T-helper 17 cell (primary cell): Measurements from ENCODE around the gene ADGRL3. TPM values are rescaled to one million over a fixed set of nuclear protein-coding genes. Genes with fewer than 3 reads are reported as not detected.

Experiments used
- ATAC-seq: fragments of 150-1000 bp; cut with Tn5 transposase; 2 replicates; pipeline ENCODE4 v1.10.0; 2021; ENCODE audit warnings: mild to moderate bottlenecking, moderate library complexity
- DNase-seq, 3 donors: peaks; one replicate each; pipeline versions ENCODE4 v3.0.0 to v3.0.0-alpha.2; 2020 to 2021
- H3K9me3 ChIP-seq: one replicate; pipeline ENCODE4 v1.7.0; 2013; ENCODE audit warnings: low read length, mild to moderate bottlenecking; ENCODE audit not compliant: control insufficient read depth, poor library complexity, severe bottlenecking
- H3K27ac Mint-ChIP-seq: one replicate; pipeline ENCODE4 v1.8.0; 2022; ENCODE audit warnings: mild to moderate bottlenecking, moderate library complexity, mixed read lengths
- H3K27me3 Mint-ChIP-seq: one replicate; pipeline ENCODE4 v1.8.0; 2022; ENCODE audit warnings: mixed read lengths
- H3K36me3 Mint-ChIP-seq: one replicate; pipeline ENCODE4 v1.8.0; 2022; ENCODE audit warnings: low read depth, mixed read lengths
- H3K4me1 Mint-ChIP-seq: one replicate; pipeline ENCODE4 v1.8.0; 2022; ENCODE audit warnings: mild to moderate bottlenecking, mixed read lengths
- H3K4me3 Mint-ChIP-seq: one replicate; pipeline ENCODE4 v1.8.0; 2022; ENCODE audit warnings: mild to moderate bottlenecking, moderate library complexity, mixed read lengths
- total RNA-seq, 4 donors: library from RNA in 2 of 4; stranded (reverse) in 2 of 4; gene quantifications; one replicate each; pipeline ENCODE4 v1.2.3 and lab custom pipeline; 2022 to 2026

Gene ADGRL3
- total RNA-seq, 2 donors from 2014 or later, result not detected

DNA sequence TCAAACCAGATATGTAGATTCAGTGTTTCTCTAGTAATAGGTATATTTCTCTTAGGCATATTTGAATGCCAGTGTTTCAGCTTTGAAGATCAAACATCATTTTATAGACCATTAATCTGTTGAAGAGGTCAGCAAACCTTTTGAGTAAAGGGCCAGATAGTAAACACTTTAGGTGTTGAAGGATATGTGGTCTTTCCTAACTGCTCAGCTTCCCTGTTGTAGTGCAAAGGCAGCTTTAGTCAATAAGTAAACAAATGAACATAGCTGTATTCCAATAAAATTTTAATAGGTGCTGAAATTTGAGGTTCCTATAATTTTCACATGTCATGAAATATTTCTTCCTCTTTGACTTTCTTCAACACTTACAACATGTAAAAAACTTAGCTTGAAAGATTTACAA lies 201.6 kb downstream of the ADGRL3 start:
- H3K9me3 ChIP-seq, result no peaks in the 10 kb centered on the region
- DNase-seq (no peak), ATAC-seq (no peak)
- Mint-ChIP-seq H3K27ac (no peak overlapping the region), H3K27me3 (no peaks in the 10 kb centered on the region), H3K4me3 (no peak overlapping the region), H3K4me1 (no peaks in the 10 kb centered on the region), H3K36me3 (no peaks in the 10 kb centered on the region)

GRCh38 chr4:61405307-61405706 lies 205.2 kb downstream of the ADGRL3 start:
- ATAC-seq (no peak), DNase-seq (no peak)
- Mint-ChIP-seq H3K4me1 (no peaks in the 10 kb centered on the region), H3K36me3 (no peaks in the 10 kb centered on the region), H3K4me3 (no peak overlapping the region), H3K27ac (no peak overlapping the region), H3K27me3 (no peaks in the 10 kb centered on the region)
- H3K9me3 ChIP-seq, result no peaks in the 10 kb centered on the region

DNA sequence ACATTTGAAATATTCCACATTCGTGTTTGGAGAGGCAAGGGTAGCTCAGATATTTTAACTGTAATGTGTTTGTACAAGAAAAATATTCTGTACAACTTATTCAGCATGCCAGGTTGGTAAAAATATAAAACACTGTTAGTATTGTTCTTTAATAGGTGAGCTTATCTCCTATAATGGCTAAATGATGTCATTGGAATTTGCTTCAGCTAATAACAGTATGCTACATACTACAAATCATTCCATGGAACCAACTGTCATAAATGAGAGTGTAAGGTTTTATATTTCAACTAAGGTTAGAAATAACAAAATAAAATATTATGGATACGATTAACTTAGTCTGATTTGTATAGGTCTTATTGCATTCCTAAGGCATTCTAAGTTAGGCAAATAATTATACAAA lies 206.6 kb downstream of the ADGRL3 start:
- Mint-ChIP-seq H3K27ac (no peak overlapping the region), H3K4me1 (no peaks in the 10 kb centered on the region), H3K4me3 (no peak overlapping the region), H3K27me3 (no peaks in the 10 kb centered on the region), H3K36me3 (no peaks in the 10 kb centered on the region)
- no peak for ATAC-seq
- H3K9me3 ChIP-seq, result no peaks in the 10 kb centered on the region
- no peak for DNase-seq

DNA sequence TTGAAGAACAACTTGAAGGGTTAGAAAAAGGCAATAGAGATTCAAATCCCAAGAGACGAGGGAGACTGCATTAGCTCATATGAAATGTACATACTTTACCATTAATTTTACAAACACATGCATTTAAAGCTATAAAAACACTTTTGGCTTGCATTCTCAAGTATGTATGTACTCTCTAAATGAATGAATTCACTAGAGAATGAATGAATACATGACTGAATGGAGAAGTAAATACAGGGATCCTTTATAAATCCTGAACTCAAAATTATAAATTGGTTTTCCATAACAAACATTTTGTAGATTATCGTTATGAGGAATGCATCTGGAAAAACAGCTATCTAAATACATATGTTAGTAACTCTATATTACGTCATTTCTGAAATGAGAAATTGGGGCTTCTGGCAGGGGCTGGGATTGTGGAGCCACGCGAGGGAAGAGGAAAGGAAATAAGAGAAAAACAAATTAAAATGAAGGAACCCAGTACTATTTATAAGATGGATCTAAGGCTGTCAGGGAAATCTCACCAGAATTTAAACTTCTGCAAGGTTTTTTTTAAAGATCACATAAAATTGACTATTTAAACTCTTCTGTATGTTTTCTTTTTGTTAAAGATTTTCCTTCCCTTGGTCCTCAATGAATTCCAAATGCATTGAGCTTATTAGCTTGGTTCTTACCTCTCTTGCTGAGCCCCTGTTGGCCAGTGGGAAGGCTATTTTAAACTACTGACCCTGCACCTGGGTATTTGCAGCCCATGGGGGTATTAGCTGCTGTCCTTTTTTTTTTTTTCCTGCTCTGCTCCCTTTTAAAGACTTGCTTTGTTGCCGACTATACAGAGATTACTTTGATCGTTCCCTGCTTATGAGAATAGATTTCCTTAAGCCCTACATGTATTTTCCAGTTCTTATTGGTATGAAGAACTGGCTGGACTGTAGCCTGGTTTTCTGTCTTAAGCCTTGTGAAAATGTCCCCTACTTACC lies 207.8 kb downstream of the ADGRL3 start:
- DNase-seq, result no peak
- Mint-ChIP-seq H3K27ac (no peak overlapping the region), H3K4me3 (no peak overlapping the region), H3K4me1 (no peaks in the 10 kb centered on the region), H3K36me3 (no peaks in the 10 kb centered on the region), H3K27me3 (no peaks in the 10 kb centered on the region)
- ATAC-seq, result no peak
- no peaks in the 10 kb centered on the region for H3K9me3 ChIP-seq

- no peak overlapping the region for H3K4me3 Mint-ChIP-seq
- H3K36me3 Mint-ChIP-seq, result no peaks in the 10 kb centered on the region
- H3K27me3 Mint-ChIP-seq, result no peaks in the 10 kb centered on the region
- H3K9me3 ChIP-seq, result no peaks in the 10 kb centered on the region
- ATAC-seq (no peak), DNase-seq (no peak)
- H3K4me1 Mint-ChIP-seq, result no peaks in the 10 kb centered on the region
- no peak overlapping the region for H3K27ac Mint-ChIP-seq
These were observed 208.7 kb downstream of the ADGRL3 start for GRCh38 chr4:61408861-61409260.

DNA sequence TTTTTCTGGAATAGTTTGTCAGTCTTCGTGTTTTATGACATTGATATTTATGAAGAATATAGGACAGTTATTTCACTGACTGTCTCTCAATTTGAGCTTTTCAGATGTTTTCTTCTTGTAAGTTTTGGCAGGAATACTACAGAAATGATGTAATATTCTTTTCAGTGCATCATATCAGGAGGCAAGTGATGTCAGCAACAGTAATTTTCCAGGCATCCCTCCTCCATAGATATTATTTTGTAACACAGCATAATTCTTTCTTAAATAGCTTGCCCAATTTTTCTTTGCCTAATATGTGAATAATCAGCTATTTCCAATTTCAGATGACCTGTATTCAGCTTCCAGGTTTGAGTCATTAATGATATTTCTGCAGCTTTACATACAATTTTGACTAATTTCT lies 211.1 kb downstream of the ADGRL3 start:
- no peaks in the 10 kb centered on the region for H3K36me3 Mint-ChIP-seq
- no peak for ATAC-seq
- H3K27ac Mint-ChIP-seq, result no peak overlapping the region
- no peak for DNase-seq
- no peaks in the 10 kb centered on the region for H3K4me1 Mint-ChIP-seq
- no peaks in the 10 kb centered on the region for H3K9me3 ChIP-seq
- H3K4me3 Mint-ChIP-seq, result no peak overlapping the region
- no peaks in the 10 kb centered on the region for H3K27me3 Mint-ChIP-seq

- DNase-seq (no peak), ATAC-seq (no peak)
- no peaks in the 10 kb centered on the region for H3K36me3 Mint-ChIP-seq
- no peaks in the 10 kb centered on the region for H3K4me1 Mint-ChIP-seq
- no peak overlapping the region for H3K4me3 Mint-ChIP-seq
- no peaks in the 10 kb centered on the region for H3K27me3 Mint-ChIP-seq
- H3K27ac Mint-ChIP-seq, result no peak overlapping the region
- H3K9me3 ChIP-seq, result no peaks in the 10 kb centered on the region
These were observed 225.2 kb downstream of the ADGRL3 start for GRCh38 chr4:61425315-61425714.

DNA sequence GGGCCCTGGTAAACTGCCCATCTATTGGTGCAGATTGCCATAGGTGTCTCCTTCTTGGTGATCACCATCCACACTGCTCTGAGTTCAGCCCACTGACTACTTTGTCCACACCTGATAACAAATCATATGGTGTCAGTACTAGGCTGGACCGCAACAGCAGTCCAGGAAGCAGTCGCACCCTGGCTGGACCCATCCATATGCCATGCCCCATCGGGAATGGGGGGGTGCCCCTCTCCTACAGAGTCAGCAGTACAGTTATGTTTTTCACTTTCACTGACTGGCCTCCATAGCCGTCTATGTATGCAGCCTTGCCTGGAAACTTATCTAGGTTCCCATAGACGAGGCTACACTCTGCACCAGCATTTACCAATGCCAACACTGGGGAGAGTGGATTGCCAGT lies 226.1 kb downstream of the ADGRL3 start:
- no peak overlapping the region for H3K4me3 Mint-ChIP-seq
- no peak for ATAC-seq

DNA sequence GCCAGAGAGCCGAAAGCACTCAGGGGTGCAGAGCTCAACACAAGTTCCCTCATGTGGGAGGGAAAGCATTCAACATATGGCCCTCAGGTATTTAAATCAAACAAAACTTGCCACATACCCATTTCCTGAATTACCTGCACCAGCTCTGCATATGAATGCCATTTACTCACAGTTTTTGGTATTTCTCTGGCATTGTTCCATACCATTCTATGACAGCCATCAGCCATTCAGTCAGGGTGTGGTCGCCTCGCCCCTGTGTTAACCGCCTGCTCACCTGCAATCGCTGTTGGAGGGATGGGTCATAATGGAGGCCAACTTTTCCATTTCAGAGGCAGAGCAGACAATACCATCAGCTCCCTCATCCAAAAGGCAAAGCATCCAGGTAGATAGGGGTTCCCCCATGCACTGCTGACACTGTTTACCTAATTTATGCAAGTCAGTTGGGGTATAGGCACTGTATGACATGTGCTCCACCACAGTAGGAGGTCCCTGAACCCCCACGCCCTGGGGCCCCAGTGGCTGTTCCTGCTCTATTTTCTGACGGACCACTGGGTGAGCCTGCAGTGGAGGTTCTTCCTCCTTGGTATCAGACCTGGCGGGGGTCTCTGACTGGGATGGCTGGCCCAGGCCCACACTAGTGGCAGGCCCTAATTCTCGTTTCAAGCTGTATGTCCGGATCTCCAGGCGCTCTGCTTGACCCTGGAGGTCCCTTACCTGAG lies 227.1 kb downstream of the ADGRL3 start:
- H3K27me3 Mint-ChIP-seq, result no peaks in the 10 kb centered on the region
- H3K4me3 Mint-ChIP-seq, result no peak overlapping the region
- H3K9me3 ChIP-seq, result no peaks in the 10 kb centered on the region
- H3K27ac Mint-ChIP-seq, result no peak overlapping the region
- DNase-seq, result no peak
- H3K4me1 Mint-ChIP-seq, result no peaks in the 10 kb centered on the region
- ATAC-seq, result no peak
- H3K36me3 Mint-ChIP-seq, result no peaks in the 10 kb centered on the region

More for the DNA sequence above, 226.1 kb downstream of the ADGRL3 start:
- no peak for DNase-seq
- no peaks in the 10 kb centered on the region for H3K9me3 ChIP-seq
- no peaks in the 10 kb centered on the region for H3K36me3 Mint-ChIP-seq
- no peaks in the 10 kb centered on the region for H3K4me1 Mint-ChIP-seq
- no peaks in the 10 kb centered on the region for H3K27me3 Mint-ChIP-seq
- H3K27ac Mint-ChIP-seq, result no peak overlapping the region

DNA sequence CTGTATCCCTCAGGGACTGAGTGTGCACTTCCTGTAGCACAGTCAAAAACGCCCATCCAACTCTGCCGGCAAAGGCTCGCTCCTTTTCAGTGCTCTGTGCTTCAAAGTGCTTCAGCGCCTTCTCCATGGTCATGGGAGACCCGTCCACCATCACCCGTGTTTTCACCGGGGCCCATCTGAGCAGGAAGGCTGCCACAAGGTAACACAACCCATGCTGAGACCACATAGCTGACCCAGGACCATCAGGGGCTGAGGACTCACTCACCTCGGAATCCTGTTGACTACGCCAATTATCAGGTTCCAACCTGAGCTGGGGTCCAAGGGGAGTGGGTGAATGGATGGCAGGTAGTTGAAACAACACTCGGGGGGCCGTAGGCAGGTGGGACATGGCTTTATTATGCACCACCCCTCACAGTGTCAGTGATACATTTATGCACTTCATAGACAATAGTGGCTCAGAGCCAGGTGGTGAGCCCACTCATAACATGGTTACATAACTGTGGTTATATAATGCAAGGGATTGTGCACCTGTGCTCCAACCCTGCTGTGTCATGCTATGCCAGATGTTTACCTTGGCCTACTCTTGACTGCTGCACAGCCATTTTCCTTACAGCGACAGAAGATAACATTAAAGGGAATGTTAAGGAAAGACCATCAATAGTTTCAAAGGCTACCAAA lies 227.8 kb downstream of the ADGRL3 start:
- no peak overlapping the region for H3K27ac Mint-ChIP-seq
- H3K9me3 ChIP-seq, result no peaks in the 10 kb centered on the region

GRCh38 chr4:61428950-61429349 lies 228.8 kb downstream of the ADGRL3 start:
- no peak for DNase-seq
- ATAC-seq, result no peak
- Mint-ChIP-seq H3K4me1 (no peaks in the 10 kb centered on the region), H3K4me3 (no peak overlapping the region), H3K36me3 (no peaks in the 10 kb centered on the region), H3K27ac (no peak overlapping the region), H3K27me3 (no peaks in the 10 kb centered on the region)
- H3K9me3 ChIP-seq, result no peaks in the 10 kb centered on the region

More for the DNA sequence above, 227.8 kb downstream of the ADGRL3 start:
- no peak overlapping the region for H3K4me3 Mint-ChIP-seq
- no peaks in the 10 kb centered on the region for H3K4me1 Mint-ChIP-seq
- ATAC-seq, result no peak
- H3K36me3 Mint-ChIP-seq, result no peaks in the 10 kb centered on the region
- H3K27me3 Mint-ChIP-seq, result no peaks in the 10 kb centered on the region
- no peak for DNase-seq

GRCh38 chr4:61431131-61431530 lies 231.0 kb downstream of the ADGRL3 start:
- no peak overlapping the region for H3K4me3 Mint-ChIP-seq
- H3K27me3 Mint-ChIP-seq, result no peaks in the 10 kb centered on the region
- no peak for ATAC-seq

DNA sequence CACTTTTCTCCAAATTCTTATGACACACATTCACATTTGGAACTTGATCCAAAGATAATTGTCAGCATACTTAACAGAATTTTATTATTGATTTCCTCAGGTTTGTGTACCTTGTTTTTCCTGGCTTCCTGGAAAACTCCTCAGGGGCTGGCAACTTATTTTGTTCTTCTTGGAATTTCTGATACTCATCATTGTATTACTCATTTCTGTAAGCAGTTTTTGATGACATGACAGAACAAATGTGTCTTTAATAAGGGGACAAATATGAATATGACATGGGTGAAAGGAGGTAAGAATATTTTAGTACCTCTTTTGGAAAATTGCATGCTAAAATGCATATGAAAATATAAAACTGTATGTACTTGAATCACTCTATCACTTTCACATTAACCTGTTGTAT lies 237.8 kb downstream of the ADGRL3 start:
- H3K4me3 Mint-ChIP-seq, result no peak overlapping the region
- no peaks in the 10 kb centered on the region for H3K27me3 Mint-ChIP-seq
- H3K9me3 ChIP-seq, result no peaks in the 10 kb centered on the region
- no peaks in the 10 kb centered on the region for H3K36me3 Mint-ChIP-seq
- no peak for ATAC-seq
- no peak overlapping the region for H3K27ac Mint-ChIP-seq
- no peak for DNase-seq
- no peaks in the 10 kb centered on the region for H3K4me1 Mint-ChIP-seq

More at GRCh38 chr4:61431131-61431530, 231.0 kb downstream of the ADGRL3 start:
- DNase-seq, result no peak
- Mint-ChIP-seq H3K36me3 (no peaks in the 10 kb centered on the region), H3K27ac (no peak overlapping the region), H3K4me1 (no peaks in the 10 kb centered on the region)
- no peaks in the 10 kb centered on the region for H3K9me3 ChIP-seq
